Amygdala (tissue), 56 donors: ENCODE data around the gene PLA2G2F.

Experiments used
- DNase-seq, 56 donors: peaks; one replicate each; lab custom pipeline; 2025; lab: John Stamatoyannopoulos, UW

PLA2G2F gene

DNA sequence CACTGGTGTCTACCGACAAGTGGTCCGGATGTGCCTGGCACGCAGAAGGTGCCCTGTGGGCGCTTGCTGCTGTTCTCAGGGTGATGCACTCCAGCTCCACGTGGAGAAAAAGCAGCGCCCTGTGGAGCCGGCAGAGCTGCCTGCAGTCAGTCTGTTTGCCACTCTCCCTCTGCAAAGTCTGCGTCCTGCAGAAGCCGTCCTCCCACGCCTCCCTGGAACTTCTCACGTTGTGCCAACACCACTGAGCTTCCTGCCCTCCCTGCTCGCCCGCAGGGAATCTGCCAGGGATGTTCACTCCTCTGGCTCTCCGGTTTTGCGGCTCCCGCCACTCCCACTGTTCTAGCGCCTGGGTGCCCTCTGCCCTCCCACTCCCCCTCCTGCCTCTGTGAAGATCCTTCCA, 26.9 kb downstream of the PLA2G2F start:
- peak in 20 of 56 donors; percentile 16 to 68 (median 38) for DNase-seq

DNA sequence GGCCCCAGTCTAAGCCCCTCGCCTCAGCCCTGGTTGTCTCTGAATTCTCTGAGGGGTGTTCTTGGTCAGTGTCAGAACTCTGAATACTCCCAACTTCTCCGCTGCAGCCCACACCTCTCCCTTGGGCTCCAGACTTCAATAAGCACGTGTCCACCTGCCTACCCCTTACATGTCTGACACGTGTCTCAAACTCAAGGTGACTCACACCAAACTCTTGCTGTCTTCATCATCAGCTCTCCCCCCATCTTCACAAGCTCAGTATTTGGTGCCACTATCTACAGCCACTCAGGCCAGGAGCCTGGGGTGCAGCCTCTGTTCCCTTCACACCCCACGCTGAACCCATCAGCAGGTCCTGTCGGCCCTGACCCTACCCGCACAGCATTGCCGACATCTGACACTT, 28.0 kb downstream of the PLA2G2F start:
- peak in 1 of 56 donors; percentile 5 for DNase-seq

DNA sequence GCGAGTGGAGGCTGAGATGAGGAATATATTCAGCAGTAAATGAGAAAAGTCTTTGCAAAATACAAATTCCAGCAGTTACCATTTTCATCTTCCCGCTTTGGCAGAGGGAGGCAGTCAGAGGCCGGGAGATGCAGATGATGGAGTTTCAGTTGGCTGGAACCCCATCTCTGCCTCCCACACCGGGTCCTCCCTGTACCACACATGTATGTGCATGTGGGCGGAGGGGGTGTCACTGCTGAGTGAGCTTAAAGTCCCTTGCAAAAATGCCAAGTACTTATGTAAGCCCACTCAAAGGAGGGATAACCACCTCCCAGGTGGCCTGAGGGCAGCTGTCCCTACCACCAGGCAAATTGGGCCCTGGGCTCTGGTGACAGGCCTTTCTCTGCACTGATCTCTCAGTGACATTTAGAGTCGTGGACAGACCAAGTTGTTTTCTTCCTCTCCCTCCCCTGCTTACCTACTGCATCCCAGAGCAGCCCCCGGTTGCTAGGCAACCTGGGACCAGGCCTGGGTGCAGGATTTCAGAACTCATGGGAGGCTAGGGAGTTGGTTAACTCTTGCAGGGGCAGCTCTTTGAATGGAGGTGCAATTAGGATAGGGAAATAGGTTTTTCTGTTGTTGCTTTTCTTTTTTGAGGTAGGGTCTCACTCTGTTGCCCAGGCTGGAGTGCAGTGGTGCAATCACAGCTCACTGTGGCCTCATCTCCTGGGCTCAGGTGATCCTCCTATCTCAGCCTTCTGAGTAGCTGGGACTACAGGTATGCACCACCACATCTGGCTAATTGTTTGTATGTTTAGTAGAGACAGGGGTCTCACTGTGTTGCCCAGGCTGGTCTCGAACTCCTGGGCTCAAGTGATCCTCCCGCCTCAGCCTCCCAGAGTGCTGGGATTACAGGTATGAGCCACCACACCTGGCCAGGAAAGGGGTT, 29.7 kb downstream of the PLA2G2F start:
- peak in 9 of 56 donors; percentile 16 to 68 (median 33) for DNase-seq

DNA sequence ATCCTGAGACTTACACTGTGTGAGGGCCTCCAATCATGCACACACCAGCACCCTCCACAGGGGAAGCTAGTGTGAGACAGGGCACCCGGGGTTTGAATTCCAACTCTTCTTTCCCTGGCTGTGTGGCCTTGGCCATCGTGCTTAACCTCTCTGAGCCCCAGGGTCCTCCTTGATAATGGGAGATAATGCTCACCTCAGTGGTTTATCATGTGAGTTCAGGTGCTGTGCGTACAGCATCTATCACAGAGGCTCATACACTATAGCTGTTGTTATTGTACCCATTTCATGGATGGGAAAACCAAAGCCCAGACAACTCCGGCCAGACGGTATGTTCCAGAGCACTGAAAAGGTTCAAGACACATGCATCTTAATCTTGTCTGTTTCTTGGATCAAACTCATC, 30.8 kb downstream of the PLA2G2F start:
- no peak for DNase-seq

DNA sequence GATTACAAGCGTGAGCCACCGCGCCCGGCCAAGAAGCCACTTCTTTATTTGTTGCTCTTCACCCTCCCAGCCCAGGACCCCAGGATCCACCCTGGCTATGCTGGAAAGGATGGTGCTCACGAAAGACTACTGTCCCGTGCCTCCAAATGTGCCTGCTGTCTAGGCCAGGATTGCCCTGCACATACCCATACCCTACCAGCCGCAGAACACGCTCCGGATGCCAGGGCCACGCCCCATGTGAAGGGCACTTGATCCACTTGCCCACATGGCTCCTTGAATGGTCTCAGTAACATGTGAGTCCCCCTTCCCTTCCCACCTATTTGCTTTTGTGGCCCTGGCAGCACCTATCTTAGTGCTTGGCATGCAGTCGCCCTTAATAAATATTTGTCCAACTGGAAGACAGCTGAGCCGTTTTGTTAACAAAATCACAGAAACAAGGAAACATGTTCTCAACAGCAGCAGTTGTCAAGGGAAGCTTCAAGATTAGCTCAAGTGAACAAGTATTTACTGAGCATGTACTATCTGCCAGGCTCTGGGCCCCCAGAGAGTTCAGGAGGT, 33.0 kb downstream of the PLA2G2F start:
- DNase-seq, result no peak

DNA sequence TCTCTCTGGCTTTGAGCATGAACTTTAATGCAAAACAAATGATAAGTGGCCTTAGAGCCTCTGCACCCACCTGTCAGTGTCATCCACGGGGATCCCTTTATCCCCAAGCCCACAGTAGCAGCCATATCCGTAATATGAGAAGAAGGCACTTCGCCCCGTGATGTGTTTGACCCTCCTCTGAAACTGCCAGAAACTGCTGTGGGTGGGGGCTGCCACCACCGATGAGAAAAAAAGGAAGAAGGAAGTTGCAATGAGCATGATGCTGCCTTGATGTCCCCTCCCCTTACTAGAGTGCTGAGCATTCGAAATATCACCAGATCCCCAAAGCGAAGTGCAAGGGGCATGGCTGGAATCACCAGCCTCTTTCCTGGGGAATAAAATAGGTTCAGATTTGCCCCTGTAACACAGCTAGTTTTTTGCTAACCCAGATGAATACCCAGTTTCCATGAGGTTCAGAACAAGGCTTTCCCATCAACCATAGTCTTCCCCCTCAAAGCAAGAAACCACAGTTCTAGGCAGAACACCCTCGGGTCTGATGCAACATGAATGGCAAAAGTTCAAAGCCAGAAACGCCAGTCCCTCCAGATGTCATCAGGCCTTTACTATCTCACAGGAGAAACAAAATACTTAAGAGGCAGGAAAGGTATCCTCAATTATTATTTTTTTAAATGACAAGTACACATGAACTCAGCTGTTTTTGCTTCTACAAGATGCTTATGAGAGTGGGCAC, 36.0 kb downstream of the PLA2G2F start:
- DNase-seq, result peak in 2 of 56 donors; percentile 22

DNA sequence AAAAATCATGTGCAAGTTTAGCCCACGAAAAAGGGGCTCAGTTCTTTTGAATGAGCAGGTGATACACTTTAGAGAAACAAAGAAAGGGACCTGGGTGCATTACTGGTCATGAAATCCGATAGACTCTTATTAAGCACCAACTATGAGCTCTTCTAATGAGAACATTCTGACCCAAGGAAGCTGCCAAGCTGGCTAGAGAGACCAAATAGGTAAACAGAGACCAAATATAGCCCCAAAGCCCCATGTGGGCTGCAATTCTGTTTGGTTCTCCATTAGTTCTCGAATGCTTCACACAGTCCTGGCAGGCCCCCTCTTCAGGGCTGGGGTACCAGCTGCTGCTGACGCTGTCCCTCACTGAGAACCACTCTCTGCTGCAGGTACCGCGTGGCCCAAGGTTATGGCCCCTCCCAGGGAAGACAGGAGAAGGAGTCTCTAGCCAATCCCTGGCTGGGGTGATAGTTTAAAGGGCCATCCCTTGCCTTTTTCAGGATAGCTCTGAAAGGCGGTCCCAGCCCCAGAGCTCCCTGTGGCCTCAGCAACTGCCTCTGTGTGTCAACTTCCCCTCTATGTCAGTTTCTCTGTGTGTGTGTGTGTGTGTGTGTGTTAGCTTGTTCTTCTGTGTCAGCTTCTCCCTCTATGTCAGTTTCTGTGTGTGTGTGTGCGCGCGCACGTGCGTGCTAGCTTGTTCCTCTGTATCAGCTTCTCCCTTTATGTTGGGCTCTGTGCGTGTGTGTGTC, 39.7 kb downstream of the PLA2G2F start:
- peak in 3 of 56 donors; percentile 10 to 37 (median 18) for DNase-seq

DNA sequence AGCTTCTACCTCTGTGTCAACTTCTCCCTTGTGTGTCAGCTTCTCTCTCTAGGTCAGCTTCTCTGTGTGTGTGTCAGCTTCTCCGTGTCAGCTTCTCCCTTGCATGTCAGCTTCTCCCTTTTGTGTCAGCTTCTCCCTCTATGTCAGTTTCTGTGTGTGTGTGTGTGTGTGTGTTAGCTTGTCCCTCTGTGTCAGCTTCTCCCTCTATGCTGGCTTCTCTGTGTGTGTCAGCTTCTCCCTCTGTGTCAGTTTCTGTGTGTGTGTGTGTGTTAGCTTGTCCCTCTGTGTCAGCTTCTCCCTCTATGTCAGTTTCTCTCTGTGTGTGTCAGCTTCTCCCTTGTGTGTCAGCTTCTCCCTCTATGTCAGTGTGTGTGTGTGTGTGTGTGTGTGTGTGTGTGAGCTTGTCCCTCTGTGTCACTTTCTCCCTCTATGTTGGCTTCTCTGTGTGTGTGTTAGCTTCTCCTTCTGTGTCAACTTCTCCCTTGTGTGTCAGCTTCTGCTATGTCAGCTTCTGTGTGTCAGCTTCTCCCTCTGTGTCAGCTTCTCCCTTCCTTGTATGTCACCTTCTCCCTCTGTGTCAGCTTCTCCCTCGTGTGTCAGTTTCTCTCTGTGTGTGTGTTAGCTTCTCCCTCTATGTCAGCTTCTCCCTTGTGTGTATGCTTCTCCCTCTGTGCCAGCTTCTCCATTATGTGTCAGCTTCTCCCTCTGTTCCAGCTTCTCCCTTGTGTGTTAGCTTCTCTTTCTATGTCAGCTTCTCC, 40.4 kb downstream of the PLA2G2F start:
- DNase-seq, result no peak

DNA sequence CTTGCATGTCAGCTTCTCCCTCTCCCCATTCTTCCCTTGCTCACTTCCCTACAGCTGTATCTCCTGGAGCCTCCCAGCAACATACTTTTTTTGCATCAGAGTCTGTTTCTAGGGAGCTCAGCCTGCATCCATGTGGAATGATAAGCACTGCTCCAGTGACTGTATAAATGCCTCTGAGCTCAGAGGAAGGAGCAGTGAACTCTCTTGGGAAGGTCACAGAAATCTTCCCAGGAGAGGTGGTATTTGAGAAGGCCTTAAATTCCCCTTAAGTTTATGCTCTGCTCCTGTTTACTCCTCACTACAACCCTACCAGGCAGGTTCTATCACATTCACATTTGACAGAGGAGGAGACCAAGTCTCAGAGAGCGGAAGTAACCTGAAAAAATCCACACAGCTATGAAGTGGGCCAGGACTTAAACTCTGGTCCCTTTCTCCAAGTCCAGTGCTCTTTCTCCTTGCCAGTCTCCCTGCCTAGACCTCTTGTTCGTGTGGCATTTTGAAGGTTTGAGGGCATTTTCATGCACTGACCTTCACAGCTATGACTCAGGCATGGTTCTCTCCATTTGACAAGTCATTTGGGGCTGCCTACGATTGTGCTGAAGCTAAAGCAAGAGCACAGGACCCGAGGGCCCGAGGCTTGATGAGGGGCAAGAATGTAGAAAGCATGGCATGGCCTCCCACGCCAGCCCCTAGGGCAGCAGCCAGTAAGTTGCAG, 41.2 kb downstream of the PLA2G2F start:
- no peak for DNase-seq

DNA sequence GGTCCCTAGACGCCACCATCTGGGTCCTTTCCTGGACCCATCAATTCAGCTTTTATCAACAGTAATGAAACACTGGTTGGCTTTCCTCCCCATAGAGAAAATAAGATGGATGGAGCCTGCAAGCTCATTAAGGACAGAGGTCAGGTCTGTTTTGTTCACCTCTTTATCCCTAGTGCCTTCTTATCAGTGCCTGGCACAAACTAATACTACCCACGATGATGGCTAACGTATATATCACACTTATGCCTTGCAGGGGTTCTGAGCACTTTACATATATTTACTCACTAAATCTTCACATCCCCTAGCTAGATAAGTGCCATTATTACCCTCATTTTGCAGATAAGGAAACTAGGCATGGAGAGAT, 41.7 kb downstream of the PLA2G2F start:
- no peak for DNase-seq

DNA sequence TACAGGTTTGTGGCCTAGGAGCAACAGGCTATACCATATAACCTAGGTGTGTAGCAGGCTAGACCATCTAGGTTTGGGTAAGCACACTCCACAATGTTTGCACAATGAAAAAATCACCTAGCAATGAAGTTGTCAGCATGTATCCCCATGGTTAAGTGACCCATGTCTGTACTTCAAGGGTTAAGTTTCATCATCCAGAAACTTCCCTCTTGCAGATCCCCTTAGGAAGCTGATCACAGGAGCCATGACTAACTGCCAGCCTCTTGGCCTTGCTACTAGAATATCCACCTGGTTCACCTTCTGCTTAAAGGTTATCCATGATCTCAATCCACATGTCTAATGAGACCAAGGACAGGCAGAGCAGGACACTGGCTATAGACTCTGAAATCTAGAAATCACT, 43.3 kb downstream of the PLA2G2F start:
- no peak for DNase-seq

DNA sequence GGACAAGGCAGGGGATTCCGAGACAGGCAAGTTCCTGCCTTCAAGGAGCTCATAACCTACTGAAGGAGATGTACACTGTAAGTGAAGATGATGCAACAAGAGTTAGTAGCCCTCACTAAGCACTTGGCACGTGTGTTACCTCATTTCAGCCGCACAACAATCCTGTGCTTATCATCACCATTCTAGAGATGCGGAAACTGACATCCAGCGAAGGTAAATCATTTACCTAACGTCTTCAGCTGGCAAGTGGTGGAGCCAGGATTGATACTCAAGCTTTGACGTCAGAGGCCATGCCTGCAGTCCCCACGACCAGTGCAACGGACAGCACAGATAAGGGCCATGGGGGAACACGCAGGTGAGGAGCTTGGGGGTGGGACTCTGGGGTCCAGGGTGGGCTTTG, 43.9 kb downstream of the PLA2G2F start:
- no peak for DNase-seq

DNA sequence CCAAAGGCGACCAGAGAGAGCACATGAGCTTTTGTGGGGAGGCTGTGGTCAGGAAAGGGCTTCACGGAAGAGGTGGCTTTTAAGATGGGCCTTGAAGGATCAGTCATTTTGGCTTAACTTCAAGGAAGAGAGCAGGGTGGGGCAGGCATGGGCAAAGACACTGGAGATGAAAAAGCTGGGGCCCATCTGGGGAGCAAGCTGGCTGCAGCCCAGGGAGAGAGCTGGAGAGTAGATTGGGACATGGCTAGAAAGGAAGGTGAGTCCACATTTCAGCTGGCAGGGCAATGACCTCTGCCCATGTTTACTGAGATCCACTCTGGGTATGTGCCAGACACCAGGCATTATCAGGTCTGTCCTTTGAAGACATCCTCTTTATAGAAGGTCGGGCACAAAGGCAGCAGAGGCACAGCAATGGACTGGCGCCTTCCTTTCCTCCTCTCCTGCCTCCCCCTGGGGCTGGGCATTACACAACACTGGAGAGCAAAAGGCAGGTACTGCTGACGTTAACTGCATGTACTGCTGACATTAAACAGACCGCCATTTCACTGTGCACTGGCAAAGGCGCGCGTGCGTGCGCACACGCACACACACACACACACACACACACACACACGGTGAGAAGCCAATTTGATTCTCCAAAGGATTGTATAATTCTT, 44.6 kb downstream of the PLA2G2F start:
- no peak for DNase-seq

DNA sequence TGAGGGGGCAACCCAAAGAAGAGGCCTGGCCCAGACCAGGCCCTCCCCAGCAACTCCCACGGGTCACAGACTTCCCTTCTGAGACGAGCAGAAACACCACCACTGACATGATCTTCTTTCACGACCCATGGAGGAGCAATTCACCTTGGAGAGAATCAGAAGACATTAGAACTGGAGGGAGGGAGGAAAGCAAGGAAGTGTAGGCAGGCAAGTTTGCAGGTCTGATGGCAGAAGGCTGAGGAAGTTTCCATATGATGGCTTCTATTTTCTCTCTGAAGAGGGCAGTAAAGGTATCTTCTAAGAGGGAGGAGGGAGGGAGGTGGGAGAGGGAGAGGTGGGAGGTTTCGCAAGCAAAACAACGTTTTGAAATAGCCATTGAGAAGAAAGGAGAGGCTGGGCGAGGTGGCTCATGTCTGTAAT, 45.4 kb downstream of the PLA2G2F start:
- no peak for DNase-seq

DNA sequence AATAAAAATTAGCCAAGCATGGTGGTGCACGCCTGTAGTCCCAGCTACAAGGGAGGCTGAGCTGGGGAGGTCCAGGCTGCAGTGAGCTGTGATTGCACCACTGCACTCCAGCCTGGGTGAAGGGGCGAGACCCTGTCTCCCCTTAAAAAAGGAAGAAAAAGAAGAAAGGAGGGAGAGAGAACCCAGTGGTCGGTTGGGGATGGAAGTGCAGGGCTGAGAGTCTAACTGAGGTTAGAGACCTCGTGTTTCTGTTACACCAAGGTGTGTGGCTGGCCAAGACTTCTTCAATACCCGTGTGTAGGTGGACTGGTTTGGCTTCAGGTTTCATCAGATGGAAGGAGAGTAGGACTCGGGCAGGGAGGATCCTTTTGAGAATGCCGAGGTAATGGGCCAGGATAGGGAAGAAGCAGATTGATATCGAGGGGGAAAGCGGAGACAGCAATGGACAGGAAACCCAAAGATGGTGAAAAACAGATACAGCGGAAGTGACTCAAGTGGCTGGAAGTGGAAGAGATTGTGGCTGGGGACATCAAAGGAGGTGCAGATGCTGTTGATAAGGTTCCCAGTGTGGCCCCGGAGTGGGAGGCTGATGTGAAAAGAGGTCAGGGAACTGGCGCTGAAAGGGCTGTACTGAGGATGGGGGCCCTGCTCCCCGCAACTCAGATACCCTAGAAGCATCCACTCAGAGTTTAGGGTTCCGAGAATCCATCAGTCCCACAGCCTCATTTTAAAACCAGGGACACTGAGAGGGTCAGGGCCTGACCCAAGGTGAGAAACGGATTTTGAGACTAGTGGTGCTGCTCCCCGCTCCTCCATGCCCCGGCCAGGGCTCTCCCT, 46.1 kb downstream of the PLA2G2F start:
- no peak for DNase-seq

DNA sequence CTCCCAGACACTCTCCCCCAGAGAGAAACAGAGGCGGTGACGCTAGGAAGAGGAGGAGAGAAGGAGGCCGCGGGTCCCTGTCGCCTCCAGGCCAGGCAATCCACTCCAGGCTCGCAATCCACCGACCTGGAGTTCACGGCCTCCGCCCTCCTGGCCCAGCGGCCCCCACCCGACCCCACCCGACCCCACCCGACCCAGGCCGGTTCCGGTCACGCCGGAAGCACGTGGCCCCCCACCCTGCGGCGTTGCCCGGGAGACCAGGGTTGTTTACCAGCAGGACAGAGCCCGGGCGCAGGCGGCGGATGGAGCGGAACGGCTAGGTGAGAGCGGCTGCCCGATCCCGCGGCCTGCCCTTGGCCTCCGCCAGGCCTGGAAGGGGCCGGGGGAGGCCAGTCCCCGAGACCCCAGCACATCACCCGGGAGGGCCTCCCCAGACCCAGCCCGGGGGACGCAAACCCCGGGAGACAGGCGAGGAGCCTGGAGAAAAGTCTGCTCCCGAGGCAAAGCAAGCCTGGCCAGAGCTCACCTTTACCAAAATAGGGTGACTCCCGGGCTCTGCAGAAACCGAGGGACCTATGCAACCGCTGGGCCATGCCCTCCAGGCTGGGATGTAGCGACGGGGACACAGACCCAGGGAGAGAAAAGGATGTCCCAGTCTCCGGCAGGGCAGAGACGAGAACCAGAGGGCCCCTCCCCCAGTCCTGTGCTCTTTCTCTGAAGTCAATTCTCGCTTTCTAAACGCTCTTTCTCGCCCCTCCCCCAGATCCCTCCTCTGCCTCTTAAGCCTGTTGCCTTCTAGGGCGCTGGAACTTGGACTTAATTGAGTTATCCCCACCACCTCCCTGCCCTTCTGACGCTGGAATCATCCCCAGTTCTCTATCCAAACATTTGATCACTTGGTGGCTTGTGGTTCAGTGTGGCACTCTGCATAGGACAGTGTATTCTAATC, 47.0 kb downstream of the PLA2G2F start, which contains the start of the genes PLA2G2C and UBXN10:
PLA2G2C (minus strand) TSS at position 685 of the 949 bp plus-strand sequence. CDS start 9,155 bp downstream, outside the sequence.
UBXN10 (plus strand) TSS at position 263 of the 949 bp plus-strand sequence. CDS start 4,466 bp downstream, outside the sequence.
- peak in 18 of 56 donors; percentile 9 to 55 (median 29) for DNase-seq
